Upper lobe of left lung (tissue), 6 donors: Measurements from ENCODE around the gene TCP11L1. TPM values are rescaled to one million over a fixed set of nuclear protein-coding genes. Genes with fewer than 3 reads are reported as not detected.

Experiments
- small RNA-seq, 4 donors: library from RNA; depleted of rRNA; stranded (forward); fragments of <200 nt; gene quantifications; one replicate each; pipeline ENCODE3, GENCODE V24; 2016
- total RNA-seq, 6 donors: library from RNA; depleted of rRNA in 4 of 6; stranded (reverse); fragments of >200 nt in 4 of 6; gene quantifications; one replicate each; pipeline versions ENCODE4 v1.1.0 to v1.2.1, GENCODE V29; 2016 to 2021
- donor health status: DM: no; HTN: no; CAD: no; lungs with moderate emphysema.
- donor health status: DM: no; HTN: yes; CAD: no; lungs with severe emphysema.

Gene TCP11L1
- total RNA-seq, 6 donors from 2014 or later, result 10.3 to 40.5 (median 19.4) TPM

Small RNA genes lying within 50 kb of the gene (small RNA-seq; reads per million reads assigned to genes)
- 0 reads per million in 4 donors for gene RF00019

Other genes starting within 250 kb of the TCP11L1 start
- under 1 TPM in 2 of 6 donors, not detected in 4; 0.15 to 0.20 TPM for gene CCDC73, start 244.9 kb upstream of the TCP11L1 start, total RNA-seq
- 10 to 100 TPM in 3 of 6 donors, 1 to 10 TPM in 3; 5.2 to 33.6 (median 9.6) TPM for gene PRRG4, start 209.6 kb upstream of the TCP11L1 start, total RNA-seq
- gene QSER1, start 146.8 kb upstream of the TCP11L1 start, total RNA-seq, result 10 to 100 TPM; 17.5 to 53.0 (median 23.1) TPM
- 1 to 10 TPM in 3 of 6 donors, under 1 TPM in 2, not detected in 1; 0.49 to 1.6 (median 1.0) TPM for gene DEPDC7, start 23.7 kb upstream of the TCP11L1 start, total RNA-seq
- gene CSTF3, start 121.9 kb downstream of the TCP11L1 start, total RNA-seq, result 10 to 100 TPM in 5 of 6 donors, 1 to 10 TPM in 1; 7.3 to 19.4 (median 16.4) TPM
- gene HIPK3, start 217.8 kb downstream of the TCP11L1 start, total RNA-seq, result 100 to 1,000 TPM in 4 of 6 donors, 10 to 100 TPM in 2; 63.9 to 149 (median 133) TPM